ENCODE results near the gene CYP4Z1. TPM values are rescaled to one million over a fixed set of nuclear protein-coding genes. Genes with fewer than 3 reads are reported as not detected.
"Not testable (repeated sequence)": the region's sequence is repeated elsewhere in the genome, so short reads cannot be mapped to it uniquely, and the experiment has no call there.

The CYP4Z1 gene
- total and polyA plus RNA-seq, 2 donors (not counting 1 experiment from before 2014, with no cell fraction given): not detected

DNA sequence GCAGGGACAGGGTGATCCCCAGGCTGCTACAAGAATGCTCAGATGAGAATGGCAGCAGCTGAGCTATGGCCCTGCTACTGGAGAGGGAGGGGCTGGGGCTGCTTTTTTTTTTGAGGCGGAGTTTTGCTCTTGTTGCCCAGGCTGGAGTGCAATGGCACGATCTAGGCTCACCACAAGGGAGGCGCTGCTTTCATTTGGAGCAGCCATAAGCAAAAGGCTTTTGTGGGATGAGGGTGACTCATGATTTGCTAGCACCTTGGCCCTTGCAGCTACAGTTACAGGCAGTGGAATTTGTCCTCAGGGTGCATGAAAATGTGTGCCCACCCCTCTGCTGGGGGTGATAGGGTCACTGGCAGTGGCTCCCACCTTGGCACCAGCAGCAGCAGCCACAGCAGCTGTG lies 37.8 kb downstream of the CYP4Z1 start:
- peaks cover 2 to 17% (median 4%) of the 10 kb centered on the region in 3 donors for H3K9me3 ChIP-seq (ENCODE audit: control extremely low read depth in 1 of 3, control insufficient read depth in 2 of 3, insufficient read depth in 1 of 3, low read length in 2 of 3)
- no peak overlapping the region for H3K27ac ChIP-seq (ENCODE audit: low read length in 2 of 2)
- peaks cover 2% of the 10 kb centered on the region for H3K9me3 Mint-ChIP-seq (ENCODE audit: insufficient read depth)
- H3K27ac Mint-ChIP-seq: no peak overlapping the region
- H3K4me3 ChIP-seq (ENCODE audit: control extremely low read depth in 1 of 5, extremely low read depth in 1 of 5, insufficient read depth in 1 of 5, low read depth in 2 of 5, low read length in 4 of 5): no peak overlapping the region
- CTCF ChIA-PET: no interaction called here
- no peaks in the 10 kb centered on the region for H3K27me3 ChIP-seq (replicated peaks in 1 of 4; ENCODE audit: control extremely low read depth in 1 of 4, control insufficient read depth in 3 of 4, insufficient read depth in 4 of 4, low read length in 3 of 4)
- H3K4me2 ChIP-seq (replicated peaks; ENCODE audit: low read depth, low read length, poor library complexity, severe bottlenecking): no peak overlapping the region
- POLR2A ChIA-PET: no interaction called here
- ATAC-seq (ENCODE audit: low read depth): no peak
- no peak overlapping the region for H3K9ac ChIP-seq (ENCODE audit: low read length)
- no peaks in the 10 kb centered on the region for H3K36me3 ChIP-seq (replicated peaks in 1 of 2; ENCODE audit: control extremely low read depth in 1 of 2, control insufficient read depth in 1 of 2, extremely low read depth in 1 of 2, insufficient read depth in 2 of 2, low read length in 1 of 2)
- no peak for DNase-seq
- intact Hi-C loops (cut with micrococcal nuclease): no loop called here
- no peak for TF ChIP-seq EZH2 (IDR thresholded peaks at IDR 0.05; ENCODE audit: borderline replicate concordance, insufficient read depth, low read depth, low read length, poor library complexity, severe bottlenecking)
- TF ChIP-seq, protein P1, sequence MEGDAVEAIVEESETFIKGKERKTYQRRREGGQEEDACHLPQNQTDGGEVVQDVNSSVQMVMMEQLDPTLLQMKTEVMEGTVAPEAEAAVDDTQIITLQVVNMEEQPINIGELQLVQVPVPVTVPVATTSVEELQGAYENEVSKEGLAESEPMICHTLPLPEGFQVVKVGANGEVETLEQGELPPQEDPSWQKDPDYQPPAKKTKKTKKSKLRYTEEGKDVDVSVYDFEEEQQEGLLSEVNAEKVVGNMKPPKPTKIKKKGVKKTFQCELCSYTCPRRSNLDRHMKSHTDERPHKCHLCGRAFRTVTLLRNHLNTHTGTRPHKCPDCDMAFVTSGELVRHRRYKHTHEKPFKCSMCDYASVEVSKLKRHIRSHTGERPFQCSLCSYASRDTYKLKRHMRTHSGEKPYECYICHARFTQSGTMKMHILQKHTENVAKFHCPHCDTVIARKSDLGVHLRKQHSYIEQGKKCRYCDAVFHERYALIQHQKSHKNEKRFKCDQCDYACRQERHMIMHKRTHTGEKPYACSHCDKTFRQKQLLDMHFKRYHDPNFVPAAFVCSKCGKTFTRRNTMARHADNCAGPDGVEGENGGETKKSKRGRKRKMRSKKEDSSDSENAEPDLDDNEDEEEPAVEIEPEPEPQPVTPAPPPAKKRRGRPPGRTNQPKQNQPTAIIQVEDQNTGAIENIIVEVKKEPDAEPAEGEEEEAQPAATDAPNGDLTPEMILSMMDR (IDR thresholded peaks at IDR 0.05): no peak
- H3K4me1 ChIP-seq (ENCODE audit: control insufficient read depth in 2 of 2, insufficient read depth in 2 of 2, low read length in 2 of 2): no peaks in the 10 kb centered on the region
- 100% methylated on average over 3 of the region's 3 CpGs for WGBS (ENCODE audit: insufficient coverage)
- H3K27me3 Mint-ChIP-seq: peaks cover 4% of the 10 kb centered on the region
- H3K4me1 Mint-ChIP-seq: no peaks in the 10 kb centered on the region
- no peak overlapping the region for H3K4me3 Mint-ChIP-seq
- H4K20me1 ChIP-seq (ENCODE audit: control insufficient read depth, insufficient read depth, low read length, poor library complexity, severe bottlenecking): no peaks in the 10 kb centered on the region
- no peaks in the 10 kb centered on the region for H3K79me2 ChIP-seq (ENCODE audit: control insufficient read depth, insufficient read depth, low read length)
- H2AFZ ChIP-seq (ENCODE audit: insufficient read depth, low read depth, low read length, poor library complexity, severe bottlenecking): no peak overlapping the region

DNA sequence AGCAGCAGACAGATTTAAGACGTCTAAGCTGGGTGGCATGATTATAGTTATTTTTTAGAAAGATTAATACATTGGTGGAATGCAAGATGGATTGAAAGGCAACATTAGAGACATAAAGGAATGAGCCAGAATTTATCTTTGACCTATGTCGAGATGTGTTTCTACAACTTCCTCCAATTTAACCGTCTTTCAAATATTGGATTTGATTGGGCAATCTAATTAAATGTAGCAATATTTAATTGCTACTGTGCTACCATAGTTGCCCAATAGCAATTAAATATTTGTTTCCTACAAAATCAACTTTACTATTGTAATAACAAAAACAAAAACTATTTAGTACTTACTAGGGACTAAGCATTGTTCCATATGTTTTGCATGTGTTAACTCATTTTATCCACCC lies 39.8 kb downstream of the CYP4Z1 start:
- H3K9me3 Mint-ChIP-seq (ENCODE audit: insufficient read depth): peaks cover 2% of the 10 kb centered on the region
- H4K20me1 ChIP-seq (ENCODE audit: control insufficient read depth, insufficient read depth, low read length, poor library complexity, severe bottlenecking): no peaks in the 10 kb centered on the region
- no peak overlapping the region for H3K4me2 ChIP-seq (replicated peaks; ENCODE audit: low read depth, low read length, poor library complexity, severe bottlenecking)
- H3K9ac ChIP-seq (ENCODE audit: low read length): no peak overlapping the region
- ChIA-PET CTCF (no interaction called here), POLR2A (no interaction called here)
- no peaks in the 10 kb centered on the region for H3K27me3 ChIP-seq (replicated peaks in 1 of 4; ENCODE audit: control extremely low read depth in 1 of 4, control insufficient read depth in 3 of 4, insufficient read depth in 4 of 4, low read length in 3 of 4)
- ATAC-seq (ENCODE audit: low read depth) (no peak), DNase-seq (no peak)
- H3K79me2 ChIP-seq (ENCODE audit: control insufficient read depth, insufficient read depth, low read length): no peaks in the 10 kb centered on the region
- no peaks in the 10 kb centered on the region for H3K4me1 ChIP-seq (ENCODE audit: control insufficient read depth in 2 of 2, insufficient read depth in 2 of 2, low read length in 2 of 2)
- TF ChIP-seq EZH2 (IDR thresholded peaks at IDR 0.05; ENCODE audit: borderline replicate concordance, insufficient read depth, low read depth, low read length, poor library complexity, severe bottlenecking): no peak
- TF ChIP-seq, protein P1 (IDR thresholded peaks at IDR 0.05): no peak
- H3K4me3 ChIP-seq (ENCODE audit: control extremely low read depth in 1 of 5, extremely low read depth in 1 of 5, insufficient read depth in 1 of 5, low read depth in 2 of 5, low read length in 4 of 5): no peak overlapping the region
- WGBS (ENCODE audit: insufficient coverage): no CpG with 5 or more reads among the region's 3 CpGs
- no peaks in the 10 kb centered on the region for H3K4me1 Mint-ChIP-seq
- intact Hi-C loops (cut with micrococcal nuclease): no loop called here
- H3K27ac ChIP-seq (ENCODE audit: low read length in 2 of 2): no peak overlapping the region
- H3K27ac Mint-ChIP-seq: no peak overlapping the region
- H2AFZ ChIP-seq (ENCODE audit: insufficient read depth, low read depth, low read length, poor library complexity, severe bottlenecking): no peak overlapping the region
- H3K36me3 ChIP-seq (replicated peaks in 1 of 2; ENCODE audit: control extremely low read depth in 1 of 2, control insufficient read depth in 1 of 2, extremely low read depth in 1 of 2, insufficient read depth in 2 of 2, low read length in 1 of 2): no peaks in the 10 kb centered on the region
- H3K4me3 Mint-ChIP-seq: no peak overlapping the region
- H3K9me3 ChIP-seq (ENCODE audit: control extremely low read depth in 1 of 3, control insufficient read depth in 2 of 3, insufficient read depth in 1 of 3, low read length in 2 of 3): peaks cover 2 to 17% (median 4%) of the 10 kb centered on the region in 3 donors
- peaks cover 6% of the 10 kb centered on the region for H3K27me3 Mint-ChIP-seq

DNA sequence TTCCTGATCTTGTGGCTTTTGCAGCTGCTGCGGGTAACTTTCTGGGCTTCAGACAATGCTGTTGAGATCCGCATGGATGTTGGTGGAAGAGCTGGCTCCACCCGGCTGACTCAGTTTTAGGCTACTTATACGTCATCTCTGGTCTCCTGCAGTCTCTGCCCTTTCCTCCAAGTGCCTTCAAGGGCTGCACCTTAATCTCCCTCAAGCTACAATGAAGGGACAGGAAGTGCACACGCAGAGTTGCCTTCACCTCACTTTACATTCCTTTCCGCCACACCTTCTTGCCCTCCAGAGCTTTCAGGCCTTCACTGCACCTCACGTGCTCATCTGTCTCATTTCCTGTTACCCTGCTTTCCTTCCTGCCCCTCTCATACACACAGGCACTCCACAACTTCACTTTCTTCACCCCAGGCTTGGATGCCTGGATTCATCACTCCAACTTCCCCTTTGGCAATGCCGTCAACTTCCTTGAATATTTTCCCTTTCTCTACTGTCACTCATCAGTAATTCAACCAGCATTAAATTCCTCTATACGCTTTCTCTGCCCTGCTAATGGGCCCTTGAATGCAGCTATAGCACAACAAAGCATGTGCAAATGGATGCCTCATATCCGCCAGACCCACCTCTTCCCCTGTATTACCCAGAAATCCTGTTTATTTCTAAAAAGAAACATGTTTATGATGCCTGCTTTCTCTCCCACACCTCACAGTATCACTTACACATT lies 41.0 kb downstream of the CYP4Z1 start:
- H3K4me2 ChIP-seq (replicated peaks; ENCODE audit: low read depth, low read length, poor library complexity, severe bottlenecking); POLR2A ChIA-PET: not testable (repeated sequence)

More for the DNA sequence above, 41.0 kb downstream of the CYP4Z1 start:
- ATAC-seq (ENCODE audit: low read depth); H3K27ac ChIP-seq (ENCODE audit: low read length in 2 of 2); H3K27ac Mint-ChIP-seq; H3K4me3 Mint-ChIP-seq; H3K4me1 Mint-ChIP-seq; H3K27me3 Mint-ChIP-seq; H3K4me3 ChIP-seq (ENCODE audit: control extremely low read depth in 1 of 5, extremely low read depth in 1 of 5, insufficient read depth in 1 of 5, low read depth in 2 of 5, low read length in 4 of 5); intact Hi-C loops (cut with micrococcal nuclease); H4K20me1 ChIP-seq (ENCODE audit: control insufficient read depth, insufficient read depth, low read length, poor library complexity, severe bottlenecking); H3K36me3 ChIP-seq (replicated peaks in 1 of 2; ENCODE audit: control extremely low read depth in 1 of 2, control insufficient read depth in 1 of 2, extremely low read depth in 1 of 2, insufficient read depth in 2 of 2, low read length in 1 of 2); DNase-seq; H3K79me2 ChIP-seq (ENCODE audit: control insufficient read depth, insufficient read depth, low read length); CTCF ChIA-PET; H3K27me3 ChIP-seq (replicated peaks in 1 of 4; ENCODE audit: control extremely low read depth in 1 of 4, control insufficient read depth in 3 of 4, insufficient read depth in 4 of 4, low read length in 3 of 4); H3K4me1 ChIP-seq (ENCODE audit: control insufficient read depth in 2 of 2, insufficient read depth in 2 of 2, low read length in 2 of 2); H3K9ac ChIP-seq (ENCODE audit: low read length); H3K9me3 Mint-ChIP-seq (ENCODE audit: insufficient read depth); H2AFZ ChIP-seq (ENCODE audit: insufficient read depth, low read depth, low read length, poor library complexity, severe bottlenecking): not testable (repeated sequence)
- WGBS (ENCODE audit: insufficient coverage): 71% methylated on average over 1 of the region's 10 CpGs
- peaks cover 0 to 16% (median 1%) of the 10 kb centered on the region in 3 donors for H3K9me3 ChIP-seq (ENCODE audit: control extremely low read depth in 1 of 3, control insufficient read depth in 2 of 3, insufficient read depth in 1 of 3, low read length in 2 of 3)

Measured in B cell (primary cell).